ENCODE data around the gene CHERP. TPM values are rescaled to one million over a fixed set of nuclear protein-coding genes. Genes with fewer than 3 reads are reported as not detected.

Gene CHERP, protein sequence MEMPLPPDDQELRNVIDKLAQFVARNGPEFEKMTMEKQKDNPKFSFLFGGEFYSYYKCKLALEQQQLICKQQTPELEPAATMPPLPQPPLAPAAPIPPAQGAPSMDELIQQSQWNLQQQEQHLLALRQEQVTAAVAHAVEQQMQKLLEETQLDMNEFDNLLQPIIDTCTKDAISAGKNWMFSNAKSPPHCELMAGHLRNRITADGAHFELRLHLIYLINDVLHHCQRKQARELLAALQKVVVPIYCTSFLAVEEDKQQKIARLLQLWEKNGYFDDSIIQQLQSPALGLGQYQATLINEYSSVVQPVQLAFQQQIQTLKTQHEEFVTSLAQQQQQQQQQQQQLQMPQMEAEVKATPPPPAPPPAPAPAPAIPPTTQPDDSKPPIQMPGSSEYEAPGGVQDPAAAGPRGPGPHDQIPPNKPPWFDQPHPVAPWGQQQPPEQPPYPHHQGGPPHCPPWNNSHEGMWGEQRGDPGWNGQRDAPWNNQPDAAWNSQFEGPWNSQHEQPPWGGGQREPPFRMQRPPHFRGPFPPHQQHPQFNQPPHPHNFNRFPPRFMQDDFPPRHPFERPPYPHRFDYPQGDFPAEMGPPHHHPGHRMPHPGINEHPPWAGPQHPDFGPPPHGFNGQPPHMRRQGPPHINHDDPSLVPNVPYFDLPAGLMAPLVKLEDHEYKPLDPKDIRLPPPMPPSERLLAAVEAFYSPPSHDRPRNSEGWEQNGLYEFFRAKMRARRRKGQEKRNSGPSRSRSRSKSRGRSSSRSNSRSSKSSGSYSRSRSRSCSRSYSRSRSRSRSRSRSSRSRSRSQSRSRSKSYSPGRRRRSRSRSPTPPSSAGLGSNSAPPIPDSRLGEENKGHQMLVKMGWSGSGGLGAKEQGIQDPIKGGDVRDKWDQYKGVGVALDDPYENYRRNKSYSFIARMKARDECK
- 21.5 TPM for polyA plus RNA-seq (2013, experiment 1 of 2)
- polyA plus RNA-seq (2013, experiment 2 of 2): 20.3 TPM

DNA sequence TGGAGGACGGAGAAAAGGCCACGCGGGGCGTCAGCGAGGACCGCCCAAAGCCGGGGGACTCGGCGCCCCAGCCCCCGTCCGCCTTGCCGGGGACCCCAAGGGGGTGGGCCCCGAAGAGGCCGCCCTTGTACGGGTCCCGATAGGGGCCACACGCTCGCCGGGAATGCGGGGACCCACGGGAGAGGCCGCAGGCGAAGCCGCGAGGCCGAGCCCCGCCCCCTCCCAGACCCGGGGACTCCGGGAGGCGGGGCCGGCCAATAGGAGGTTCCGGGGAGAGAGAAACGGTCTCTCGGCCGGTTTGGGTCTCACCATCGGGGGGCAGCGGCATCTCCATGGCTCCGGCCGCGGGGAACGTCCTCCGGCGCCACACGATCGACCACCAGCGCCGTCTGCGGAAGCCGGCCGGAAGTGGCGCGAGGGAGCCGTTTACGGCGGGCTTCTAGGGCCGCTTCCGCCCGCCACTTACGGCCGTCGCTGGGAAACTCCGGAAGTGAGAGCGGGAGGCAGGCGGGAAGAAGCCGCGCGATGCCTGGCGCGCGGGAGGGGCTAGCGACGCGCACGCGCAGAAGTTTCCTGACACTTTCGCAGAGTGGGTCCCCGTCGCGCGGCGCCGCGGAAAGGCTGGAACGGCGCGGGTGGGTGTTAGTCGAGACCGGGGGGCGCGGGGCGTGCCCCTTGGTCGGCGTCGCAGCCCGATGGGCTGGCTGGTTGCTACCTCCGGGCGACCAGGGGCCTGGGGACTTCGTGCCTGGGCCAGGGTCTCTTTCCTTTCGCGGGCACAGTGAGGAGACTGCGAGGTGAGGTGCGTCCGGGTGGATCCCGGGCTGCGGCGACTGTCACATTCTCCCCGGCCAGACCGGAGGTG lies at the start of gene CHERP:
Gene CHERP, minus strand, starts transcription at position 393 of the 865 bp plus-strand sequence. Its CDS starts 59 bp downstream, at position 334.
- peak within 1 kb of the TSS; percentile 68 for H4K91ac ChIP-seq (ENCODE audit: low read length)
- peak within 1 kb of the TSS; percentile 93 to 99 for H3K4me3 ChIP-seq (ENCODE audit: insufficient read depth in 1 of 2, low read depth in 1 of 2, low read length in 2 of 2)
- H3K9ac ChIP-seq (ENCODE audit: low read length): peak within 1 kb of the TSS; percentile 99
- H3K27ac ChIP-seq (ENCODE audit: low read length, poor library complexity, severe bottlenecking): peak within 1 kb of the TSS; percentile 79
- peaks cover 22 to 39% of the 10 kb centered on the region in 2 experiments for H3K36me3 ChIP-seq (ENCODE audit: control insufficient read depth in 1 of 2, insufficient read depth in 2 of 2, low read depth in 1 of 2, low read length in 2 of 2)
- peak within 1 kb of the TSS in 1 of 2 experiments; percentile 96 for H3K23ac ChIP-seq (ENCODE audit: low read length in 2 of 2)
- H3K18ac ChIP-seq (ENCODE audit: low read depth in 1 of 2, low read length in 2 of 2): peak within 1 kb of the TSS; percentile 72 to 73
- H3K27me3 ChIP-seq (ENCODE audit: control insufficient read depth in 1 of 2, insufficient read depth in 1 of 2, low read length in 2 of 2): no peaks in the 10 kb centered on the region
- H3K14ac ChIP-seq (ENCODE audit: low read length in 2 of 2): peak within 1 kb of the TSS in 1 of 2 experiments; percentile 39
- peak within 1 kb of the TSS; percentile 88 to 96 for H3K4ac ChIP-seq (ENCODE audit: low read depth in 1 of 2, low read length in 2 of 2)
- H2BK120ac ChIP-seq (ENCODE audit: low read depth, low read length): peak within 1 kb of the TSS; percentile 4
- WGBS: under 1% methylated on average over 97 of the region's 108 CpGs
- peak within 1 kb of the TSS; percentile 72 for H2AFZ ChIP-seq (ENCODE audit: low read depth, low read length)
- peak within 1 kb of the TSS; percentile 89 for H2BK5ac ChIP-seq (ENCODE audit: low read depth, low read length, poor library complexity, severe bottlenecking)
- H3K79me1 ChIP-seq (replicated peaks; ENCODE audit: low read length, poor library complexity, severe bottlenecking): peaks cover 5% of the 10 kb centered on the region
- peak within 1 kb of the TSS; percentile 84 for H4K8ac ChIP-seq (ENCODE audit: low read length)
- peak within 1 kb of the TSS; percentile 80 for H2BK15ac ChIP-seq (ENCODE audit: low read depth, poor library complexity, severe bottlenecking)
- peak within 1 kb of the TSS; percentile 82 for H3K4me2 ChIP-seq (ENCODE audit: low read length, poor library complexity, severe bottlenecking)
- peak within 1 kb of the TSS; percentile 35 for H2AK5ac ChIP-seq (ENCODE audit: low read length, severe bottlenecking)
- peak; percentile 94 for DNase-seq
- peaks cover 9% of the 10 kb centered on the region for H3K4me1 ChIP-seq (ENCODE audit: control insufficient read depth, insufficient read depth, low read depth, low read length)
- no peak within 1 kb of the TSS for H2BK12ac ChIP-seq (ENCODE audit: low read length in 2 of 2)
- H3K9me3 ChIP-seq (ENCODE audit: control insufficient read depth, low read length): no peaks in the 10 kb centered on the region

DNA sequence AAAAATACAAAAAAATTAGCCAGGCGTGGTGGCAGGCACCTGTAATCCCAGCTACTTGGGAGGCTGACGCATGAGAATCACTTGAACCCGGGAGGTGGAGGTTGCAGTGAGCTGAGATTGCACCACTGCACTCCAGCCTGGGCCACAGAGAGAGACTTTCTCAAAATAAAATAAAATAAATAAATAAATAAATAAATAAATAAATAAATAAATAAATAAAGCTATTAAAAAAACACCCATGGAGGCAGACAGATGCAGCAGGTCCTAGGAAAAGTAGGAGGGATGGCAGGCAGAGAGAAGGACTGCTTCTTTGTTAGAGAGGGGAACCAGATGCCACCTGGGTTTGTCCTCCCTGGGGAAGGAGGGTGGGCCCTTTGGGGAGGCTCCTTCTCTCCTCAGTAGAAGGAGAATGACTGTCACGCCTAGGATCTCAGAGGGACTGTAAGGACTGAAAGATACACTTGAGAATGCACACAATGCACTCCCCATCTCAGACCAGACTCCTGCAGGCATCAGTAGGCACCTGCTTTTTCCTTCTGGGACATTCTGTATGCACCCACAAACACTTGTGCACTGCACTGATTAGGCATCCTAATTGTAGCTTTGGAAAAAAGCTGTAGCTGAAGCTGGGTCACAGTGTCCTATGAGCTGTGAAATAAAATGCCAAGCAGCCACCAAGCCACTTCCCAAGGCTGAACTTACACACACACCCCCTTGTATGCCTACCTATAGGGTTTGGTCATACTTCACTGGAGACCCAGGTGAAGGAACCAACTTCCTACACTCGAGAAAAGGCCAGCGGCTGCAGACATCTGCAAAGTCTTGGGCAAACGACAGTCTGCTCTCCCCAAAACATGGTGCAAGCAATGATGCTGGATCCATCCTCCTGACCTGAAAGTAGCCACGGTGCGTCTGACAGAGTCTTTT lies 48.9 kb upstream of the CHERP start:
- H3K79me1 ChIP-seq (replicated peaks; ENCODE audit: low read length, poor library complexity, severe bottlenecking): peaks cover 38% of the 10 kb centered on the region
- no peak overlapping the region for H2AFZ ChIP-seq (ENCODE audit: low read depth, low read length)
- H2AK5ac ChIP-seq (ENCODE audit: low read length, severe bottlenecking): no peak overlapping the region
- no peak overlapping the region for H2BK15ac ChIP-seq (ENCODE audit: low read depth, poor library complexity, severe bottlenecking)
- 96% methylated on average over 8 of the region's 9 CpGs for WGBS
- H3K4me2 ChIP-seq (ENCODE audit: low read length, poor library complexity, severe bottlenecking): no peak overlapping the region
- DNase-seq: no peak
- no peak overlapping the region for H3K4ac ChIP-seq (ENCODE audit: low read depth in 1 of 2, low read length in 2 of 2)
- H4K91ac ChIP-seq (ENCODE audit: low read length): no peak overlapping the region
- no peak overlapping the region for H2BK5ac ChIP-seq (ENCODE audit: low read depth, low read length, poor library complexity, severe bottlenecking)
- H3K27me3 ChIP-seq (ENCODE audit: control insufficient read depth in 1 of 2, insufficient read depth in 1 of 2, low read length in 2 of 2): no peaks in the 10 kb centered on the region
- no peak overlapping the region for H3K4me3 ChIP-seq (ENCODE audit: insufficient read depth in 1 of 2, low read depth in 1 of 2, low read length in 2 of 2)
- no peak overlapping the region for H4K8ac ChIP-seq (ENCODE audit: low read length)
- H3K36me3 ChIP-seq (ENCODE audit: control insufficient read depth in 1 of 2, insufficient read depth in 2 of 2, low read depth in 1 of 2, low read length in 2 of 2): peaks cover 4 to 22% of the 10 kb centered on the region in 2 experiments
- H2BK120ac ChIP-seq (ENCODE audit: low read depth, low read length): no peak overlapping the region
- no peak overlapping the region for H3K18ac ChIP-seq (ENCODE audit: low read depth in 1 of 2, low read length in 2 of 2)
- no peak overlapping the region for H3K27ac ChIP-seq (ENCODE audit: low read length, poor library complexity, severe bottlenecking)
- no peak overlapping the region for H3K9ac ChIP-seq (ENCODE audit: low read length)
- H3K4me1 ChIP-seq (ENCODE audit: control insufficient read depth, insufficient read depth, low read depth, low read length): peaks cover 60% of the 10 kb centered on the region
- no peaks in the 10 kb centered on the region for H3K9me3 ChIP-seq (ENCODE audit: control insufficient read depth, low read length)
- H2BK12ac ChIP-seq (ENCODE audit: low read length in 2 of 2): no peak overlapping the region
- H3K23ac ChIP-seq (ENCODE audit: low read length in 2 of 2): no peak overlapping the region
- no peak overlapping the region for H3K14ac ChIP-seq (ENCODE audit: low read length in 2 of 2)

DNA sequence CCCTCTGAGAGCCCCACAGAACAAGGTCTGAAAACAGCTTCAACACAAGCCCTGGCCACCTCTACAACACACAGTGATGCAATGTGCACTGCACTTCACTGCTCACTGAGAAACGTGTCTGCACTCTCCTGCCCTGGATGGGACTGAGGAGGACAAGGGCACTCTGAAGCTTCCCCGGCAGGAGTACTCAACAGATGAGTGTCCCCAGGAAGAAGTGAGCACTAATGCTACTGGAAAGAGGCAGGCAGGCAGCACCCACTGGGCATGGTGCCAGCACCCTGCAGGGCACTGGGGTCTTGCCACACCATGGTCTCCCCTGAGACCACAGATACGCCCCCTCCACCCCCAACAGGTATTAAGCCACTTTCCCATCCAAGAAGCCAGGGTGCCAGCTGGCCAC lies 47.7 kb upstream of the CHERP start:
- Histone ChIP-seq H2BK15ac (ENCODE audit: low read depth, poor library complexity, severe bottlenecking) (no peak overlapping the region), H2BK120ac (ENCODE audit: low read depth, low read length) (no peak overlapping the region), H3K23ac (ENCODE audit: low read length in 2 of 2) (peak overlapping the region in 1 of 2 experiments; percentile 3), H3K79me1 (replicated peaks; ENCODE audit: low read length, poor library complexity, severe bottlenecking) (peaks cover 35% of the 10 kb centered on the region), H3K4ac (ENCODE audit: low read depth in 1 of 2, low read length in 2 of 2) (no peak overlapping the region), H2BK5ac (ENCODE audit: low read depth, low read length, poor library complexity, severe bottlenecking) (no peak overlapping the region), H4K8ac (ENCODE audit: low read length) (no peak overlapping the region), H2AFZ (ENCODE audit: low read depth, low read length) (no peak overlapping the region), H2AK5ac (ENCODE audit: low read length, severe bottlenecking) (no peak overlapping the region), H3K4me2 (ENCODE audit: low read length, poor library complexity, severe bottlenecking) (no peak overlapping the region), H3K9ac (ENCODE audit: low read length) (no peak overlapping the region), H3K27ac (ENCODE audit: low read length, poor library complexity, severe bottlenecking) (no peak overlapping the region), H3K4me1 (ENCODE audit: control insufficient read depth, insufficient read depth, low read depth, low read length) (peaks cover 66% of the 10 kb centered on the region), H3K18ac (ENCODE audit: low read depth in 1 of 2, low read length in 2 of 2) (no peak overlapping the region), H3K27me3 (ENCODE audit: control insufficient read depth in 1 of 2, insufficient read depth in 1 of 2, low read length in 2 of 2) (no peaks in the 10 kb centered on the region), H2BK12ac (ENCODE audit: low read length in 2 of 2) (no peak overlapping the region), H3K36me3 (ENCODE audit: control insufficient read depth in 1 of 2, insufficient read depth in 2 of 2, low read depth in 1 of 2, low read length in 2 of 2) (peaks cover 4 to 17% of the 10 kb centered on the region in 2 experiments), H3K4me3 (ENCODE audit: insufficient read depth in 1 of 2, low read depth in 1 of 2, low read length in 2 of 2) (no peak overlapping the region), H4K91ac (ENCODE audit: low read length) (peak overlapping the region; percentile 64), H3K14ac (ENCODE audit: low read length in 2 of 2) (no peak overlapping the region), H3K9me3 (ENCODE audit: control insufficient read depth, low read length) (no peaks in the 10 kb centered on the region)
- no peak for DNase-seq
- 84% methylated on average over 3 of the region's 3 CpGs for WGBS

Data from mesenchymal stem cell (in vitro differentiated cells and primary cell).